ENCODE results near the gene KRTAP9-2.
"Not testable (repeated sequence)": the region's sequence is repeated elsewhere in the genome, so short reads cannot be mapped to it uniquely, and the experiment has no call there.

The KRTAP9-2 gene

GRCh38 chr17:41237116-41237515, 10.7 kb downstream of the KRTAP9-2 start:
- DNase-seq (ENCODE audit: low spot score), result not testable (repeated sequence)

DNA sequence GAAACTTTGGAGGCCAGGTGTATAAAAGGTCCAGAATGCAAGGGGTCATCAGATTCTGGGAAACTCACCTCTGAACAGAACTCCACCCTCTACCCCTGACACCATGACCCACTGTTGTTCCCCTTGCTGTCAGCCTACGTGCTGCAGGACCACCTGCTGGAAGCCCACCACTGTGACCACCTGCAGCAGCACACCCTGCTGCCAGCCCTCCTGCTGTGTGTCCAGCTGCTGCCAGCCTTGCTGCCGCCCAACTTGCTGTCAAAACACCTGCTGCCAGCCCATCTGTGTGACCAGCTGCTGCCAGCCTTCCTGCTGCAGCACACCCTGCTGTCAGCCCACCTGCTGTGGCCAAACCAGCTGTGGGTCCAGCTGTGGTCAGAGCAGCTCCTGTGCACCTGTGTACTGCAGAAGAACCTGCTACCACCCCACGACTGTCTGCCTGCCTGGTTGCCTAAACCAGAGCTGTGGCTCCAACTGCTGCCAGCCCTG, 11.5 kb downstream of the KRTAP9-2 start, which contains the start of gene KRTAP9-8:
TSS of gene KRTAP9-8 (plus strand) at position 51 of the 489 bp plus-strand sequence. CDS start at position 104, 53 bp downstream.
- not testable (repeated sequence) for DNase-seq (ENCODE audit: low spot score)

DNA sequence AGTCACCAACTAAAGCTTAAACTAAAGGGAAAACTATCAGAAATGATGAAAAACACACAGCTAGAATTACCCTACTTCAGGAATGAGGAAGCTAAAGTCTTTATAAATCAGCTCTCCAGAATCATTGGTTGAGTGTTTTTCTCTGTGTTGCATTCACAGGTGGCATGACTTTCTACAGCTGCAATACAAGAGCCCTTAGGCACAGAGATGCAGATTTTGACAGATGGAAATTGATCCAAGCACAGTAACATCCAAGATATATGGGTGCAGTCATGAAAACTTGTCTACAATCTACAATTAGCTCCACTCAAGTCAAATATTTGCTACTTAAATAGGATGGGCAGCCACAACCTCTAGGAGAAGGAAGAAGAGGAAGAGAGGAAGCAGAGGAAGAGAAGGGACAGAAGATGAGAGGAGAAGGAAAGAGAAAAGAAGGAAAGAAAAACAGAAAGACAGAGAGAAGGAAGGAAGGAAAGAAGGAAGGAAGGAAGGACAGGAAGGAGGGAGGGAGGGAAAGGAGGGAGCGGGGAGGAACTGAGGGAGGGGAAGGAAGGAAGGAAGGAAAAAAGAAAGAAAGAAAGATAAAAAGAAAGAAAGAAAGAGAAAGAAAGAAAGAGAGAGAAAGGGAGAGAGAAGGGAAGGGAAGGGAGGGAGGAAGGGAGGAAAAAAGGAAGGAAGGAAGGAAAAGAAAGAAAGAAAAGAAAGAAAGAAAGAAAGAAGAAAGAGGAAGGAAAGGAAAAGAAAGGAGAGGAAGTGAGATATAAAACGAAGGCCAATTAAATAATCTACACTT, 20.7 kb downstream of the KRTAP9-2 start:
- not testable (repeated sequence) for DNase-seq (ENCODE audit: low spot score)

GRCh38 chr17:41249637-41250240, 23.3 kb downstream of the KRTAP9-2 start, which contains the start of gene KRTAP9-4:
Gene KRTAP9-4 (plus strand): TSS chr17:41249687. CDS start chr17:41249721, 34 bp downstream.
- not testable (repeated sequence) for DNase-seq (ENCODE audit: low spot score)

GRCh38 chr17:41251261-41251660, 24.8 kb downstream of the KRTAP9-2 start:
- no peak for DNase-seq (ENCODE audit: low spot score)

- no peak for DNase-seq (ENCODE audit: low spot score)
Observed at GRCh38 chr17:41254861-41255260, 28.4 kb downstream of the KRTAP9-2 start.

DNA sequence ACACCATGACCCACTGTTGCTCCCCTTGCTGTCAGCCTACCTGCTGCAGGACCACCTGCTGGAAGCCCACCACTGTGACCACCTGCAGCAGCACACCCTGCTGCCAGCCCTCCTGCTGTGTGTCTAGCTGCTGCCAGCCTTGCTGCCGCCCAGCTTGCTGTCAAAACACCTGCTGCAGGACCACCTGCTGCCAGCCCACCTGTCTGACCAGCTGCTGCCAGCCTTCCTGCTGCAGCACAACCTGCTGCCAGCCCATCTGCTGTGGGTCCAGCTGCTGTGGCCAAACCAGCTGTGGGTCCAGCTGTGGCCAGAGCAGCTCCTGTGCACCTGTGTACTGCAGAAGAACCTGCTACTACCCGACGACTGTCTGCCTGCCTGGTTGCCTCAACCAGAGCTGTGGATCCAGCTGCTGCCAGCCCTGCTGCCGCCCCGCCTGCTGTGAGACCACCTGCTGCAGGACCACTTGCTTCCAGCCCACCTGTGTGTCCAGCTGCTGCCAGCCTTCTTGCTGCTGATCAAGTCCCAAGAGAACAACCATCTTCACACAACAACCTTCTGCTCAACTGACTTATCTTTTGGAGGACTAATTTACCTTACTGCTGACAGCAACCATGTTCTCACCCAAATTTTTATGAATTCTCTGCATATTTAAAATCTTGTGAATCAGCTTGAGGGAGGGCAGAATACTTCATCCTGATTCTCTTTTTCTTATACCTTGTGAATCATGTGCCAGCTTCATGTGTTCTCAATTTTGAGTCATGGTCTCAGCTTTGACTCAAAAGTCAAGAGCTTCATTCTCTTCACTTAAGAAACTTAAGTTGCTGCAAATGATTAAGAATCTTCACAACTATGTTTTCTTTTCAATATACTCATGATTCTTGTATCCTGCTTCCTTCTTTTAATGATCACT, 29.2 kb downstream of the KRTAP9-2 start, which contains the start of gene KRTAP9-9:
TSS of gene KRTAP9-9 (plus strand) at position 4 of the 910 bp plus-strand sequence.
- DNase-seq (ENCODE audit: low spot score), result not testable (repeated sequence)

DNA sequence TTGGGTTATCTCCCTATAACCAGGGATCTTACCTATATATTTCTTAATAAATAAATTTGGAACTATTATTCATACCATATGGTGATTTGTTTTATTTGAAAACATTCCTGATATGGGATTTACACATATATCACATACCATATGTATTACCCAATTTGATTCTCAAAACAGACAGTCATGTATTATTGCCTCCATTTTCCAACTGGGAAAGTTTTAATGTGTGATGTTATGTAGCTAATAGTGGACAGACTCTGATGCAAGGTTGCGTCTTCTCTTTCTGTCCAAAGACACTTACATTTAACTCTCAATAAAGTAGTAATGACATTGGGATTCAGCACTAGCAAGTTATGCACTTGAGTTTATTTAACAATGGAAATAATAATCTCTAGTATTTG, 29.8 kb downstream of the KRTAP9-2 start:
- DNase-seq (ENCODE audit: low spot score), result no peak

- no peak for DNase-seq (ENCODE audit: low spot score)
Observed at GRCh38 chr17:41258406-41258805, 32.0 kb downstream of the KRTAP9-2 start.

DNA sequence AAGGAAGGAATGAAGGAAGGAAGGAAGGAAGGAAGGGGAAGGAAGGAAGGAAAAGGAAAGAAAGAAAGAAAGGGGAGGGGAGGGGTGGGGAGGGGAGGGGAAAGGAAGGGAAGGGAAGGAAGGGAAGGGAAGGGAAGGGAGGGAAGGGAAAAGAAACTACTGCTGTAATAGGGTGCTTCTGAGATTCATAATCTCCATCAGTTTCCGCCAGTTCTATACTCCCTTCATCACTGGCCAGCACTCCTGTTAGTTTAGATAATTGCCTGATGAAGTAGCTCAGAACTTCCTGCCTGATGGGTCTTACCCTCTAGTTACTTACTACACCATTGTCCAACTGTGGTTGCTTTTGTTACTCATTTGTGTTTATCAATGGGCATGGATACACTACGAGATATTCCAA, 36.8 kb downstream of the KRTAP9-2 start:
- DNase-seq (ENCODE audit: low spot score), result no peak

GRCh38 chr17:41264599-41264998, 38.2 kb downstream of the KRTAP9-2 start:
- DNase-seq (ENCODE audit: low spot score), result no peak

DNA sequence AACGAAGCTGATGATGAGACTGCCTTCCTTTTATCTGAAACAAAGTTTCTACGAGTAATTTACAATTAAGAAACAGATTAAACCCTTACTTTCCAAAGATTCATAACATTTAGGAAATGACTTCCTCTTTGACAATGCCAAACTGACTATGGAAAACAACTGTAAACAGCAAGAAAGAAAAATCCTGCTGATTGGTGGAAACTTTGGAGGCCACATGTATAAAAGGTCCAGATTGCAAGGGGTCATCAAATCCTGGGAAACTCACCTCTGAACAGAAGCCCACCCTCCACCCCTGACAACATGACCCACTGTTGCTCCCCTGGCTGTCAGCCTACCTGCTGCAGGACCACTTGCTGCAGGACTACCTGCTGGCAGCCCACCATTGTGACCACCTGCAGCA, 38.6 kb downstream of the KRTAP9-2 start, which contains the start of gene KRTAP9-6:
TSS of gene KRTAP9-6 (plus strand) at position 301 of the 400 bp plus-strand sequence. CDS start at position 301, 0 bp downstream.
- no peak for DNase-seq (ENCODE audit: low spot score)

DNA sequence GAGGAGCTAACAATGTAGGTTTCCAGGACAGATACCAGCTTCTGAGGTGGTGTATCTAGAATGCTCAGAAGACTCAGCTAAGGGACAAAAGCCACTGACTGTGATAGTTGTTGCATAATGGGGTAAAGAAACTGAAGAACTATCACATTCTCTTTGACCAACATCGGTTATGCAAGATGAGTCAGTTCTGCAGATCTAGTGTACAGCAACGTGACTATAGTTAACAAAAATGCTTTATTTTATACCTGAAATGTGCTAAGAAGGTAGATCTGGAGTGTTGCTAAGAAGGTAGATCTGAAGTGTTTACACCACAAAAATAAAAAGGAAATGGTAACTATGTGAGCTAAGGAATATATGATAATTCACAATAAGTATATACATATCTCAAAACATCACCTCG, 41.3 kb downstream of the KRTAP9-2 start:
- no peak for DNase-seq (ENCODE audit: low spot score)

GRCh38 chr17:41271323-41271722, 44.9 kb downstream of the KRTAP9-2 start:
- DNase-seq (ENCODE audit: low spot score), result not testable (repeated sequence)

DNA sequence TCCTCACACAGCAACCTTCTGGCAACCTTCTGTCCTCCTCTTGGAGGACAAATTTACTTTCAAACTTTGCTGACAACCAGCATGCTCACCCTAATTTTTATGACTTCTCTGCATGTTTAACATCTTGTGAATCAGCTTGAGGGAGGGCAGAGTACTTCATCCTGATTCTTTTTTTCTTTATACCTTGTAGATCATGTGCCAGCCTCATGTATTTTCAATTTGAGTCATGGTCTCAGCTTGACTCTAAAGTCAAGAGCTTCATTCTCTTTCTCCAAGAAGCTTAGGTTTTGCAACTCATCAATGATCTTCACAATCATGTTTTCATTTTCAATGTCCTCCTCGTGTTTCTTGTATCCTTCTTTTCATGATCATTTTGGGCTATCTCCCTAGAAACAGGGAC, 45.4 kb downstream of the KRTAP9-2 start:
- no peak for DNase-seq (ENCODE audit: low spot score)

DNA sequence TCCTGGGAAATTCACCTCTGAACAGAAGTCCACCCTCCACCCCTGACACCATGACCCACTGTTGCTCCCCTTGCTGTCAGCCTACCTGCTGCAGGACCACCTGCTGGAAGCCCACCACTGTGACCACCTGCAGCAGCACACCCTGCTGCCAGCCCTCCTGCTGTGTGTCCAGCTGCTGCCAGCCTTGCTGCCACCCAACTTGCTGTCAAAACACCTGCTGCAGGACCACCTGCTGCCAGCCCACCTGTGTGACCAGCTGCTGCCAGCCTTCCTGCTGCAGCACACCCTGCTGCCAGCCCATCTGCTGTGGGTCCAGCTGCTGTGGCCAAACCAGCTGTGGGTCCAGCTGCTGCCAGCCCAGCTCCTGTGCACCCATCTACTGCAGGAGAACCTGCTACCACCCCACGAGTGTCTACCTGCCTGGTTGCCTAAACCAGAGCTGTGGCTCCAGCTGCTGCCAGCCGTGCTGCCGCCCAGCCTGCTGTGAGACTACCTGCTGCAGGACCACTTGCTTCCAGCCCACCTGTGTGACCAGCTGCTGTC, 49.3 kb downstream of the KRTAP9-2 start, which contains the start of gene KRTAP9-7:
TSS of gene KRTAP9-7 (plus strand) at position 51 of the 543 bp plus-strand sequence. CDS start at position 51, 0 bp downstream.
- not testable (repeated sequence) for DNase-seq (ENCODE audit: low spot score)
